Kidney tubule cell (primary cell): ENCODE measurements around the gene RNU1-3.
"Not testable (repeated sequence)": the region's sequence is repeated elsewhere in the genome, so short reads cannot be mapped to it uniquely, and the experiment has no call there.

ENCODE experiments used
- DNase-seq: peaks from one replicate; pipeline ENCODE4 v3.0.0-alpha.2; 2018; ENCODE audit warnings: low spot score

The RNU1-3 gene

GRCh38 chr1:16666502-16667413 lies at the start of gene RNU1-3:
Gene RNU1-3 (minus strand): TSS chr1:16666948.
- not testable (repeated sequence) for DNase-seq

GRCh38 chr1:16713480-16713879 lies 46.7 kb upstream of the RNU1-3 start:
- DNase-seq = not testable (repeated sequence)

- DNase-seq = not testable (repeated sequence)
Measured at GRCh38 chr1:16712984-16713383, 46.2 kb upstream of the RNU1-3 start.

- DNase-seq = not testable (repeated sequence)
Measured at GRCh38 chr1:16712582-16712981, 45.8 kb upstream of the RNU1-3 start.

GRCh38 chr1:16712131-16712530 lies 45.4 kb upstream of the RNU1-3 start:
- not testable (repeated sequence) for DNase-seq

- not testable (repeated sequence) for DNase-seq
Measured at GRCh38 chr1:16710618-16711017, 43.9 kb upstream of the RNU1-3 start.

- DNase-seq = not testable (repeated sequence)
Measured at GRCh38 chr1:16709659-16710087, 42.9 kb upstream of the RNU1-3 start.

GRCh38 chr1:16708704-16709103 lies 42.0 kb upstream of the RNU1-3 start:
- not testable (repeated sequence) for DNase-seq

GRCh38 chr1:16707130-16708093 lies 40.7 kb upstream of the RNU1-3 start:
- not testable (repeated sequence) for DNase-seq

GRCh38 chr1:16706302-16706701 lies 39.6 kb upstream of the RNU1-3 start:
- not testable (repeated sequence) for DNase-seq

GRCh38 chr1:16704502-16705100 lies 37.9 kb upstream of the RNU1-3 start:
- DNase-seq = not testable (repeated sequence)

- DNase-seq = not testable (repeated sequence)
Measured at GRCh38 chr1:16704076-16704475, 37.3 kb upstream of the RNU1-3 start.

GRCh38 chr1:16703602-16704001 lies 36.9 kb upstream of the RNU1-3 start:
- DNase-seq = not testable (repeated sequence)

GRCh38 chr1:16703141-16703540 lies 36.4 kb upstream of the RNU1-3 start:
- DNase-seq = not testable (repeated sequence)

GRCh38 chr1:16702280-16702679 lies 35.5 kb upstream of the RNU1-3 start:
- not testable (repeated sequence) for DNase-seq

GRCh38 chr1:16701189-16701588 lies 34.4 kb upstream of the RNU1-3 start:
- DNase-seq = not testable (repeated sequence)

GRCh38 chr1:16700138-16700895 lies 33.6 kb upstream of the RNU1-3 start:
- not testable (repeated sequence) for DNase-seq

GRCh38 chr1:16699440-16699839 lies 32.7 kb upstream of the RNU1-3 start:
- not testable (repeated sequence) for DNase-seq

GRCh38 chr1:16697152-16697551 lies 30.4 kb upstream of the RNU1-3 start:
- DNase-seq = not testable (repeated sequence)

- not testable (repeated sequence) for DNase-seq
Measured at GRCh38 chr1:16696507-16697150, 29.9 kb upstream of the RNU1-3 start.
